Tibial nerve (tissue), 4 donors: ENCODE data around the gene FIBCD1.

Experiments
- CTCF ChIP-seq, 5 experiments: fragments of 200-600 bp in 3 of 5; fragments of 450-650 bp in 2 of 5; sonication (generic) in 3 of 5; IDR thresholded peaks; one replicate each; pipeline ENCODE4 v1.5.1; 2016 to 2019; ENCODE audit warnings: antibody characterized with exemption in 5 of 5, mild to moderate bottlenecking in 3 of 5, moderate library complexity in 2 of 5
- EP300 ChIP-seq, 2 donors: sonication (generic); formaldehyde crosslinking; IDR thresholded peaks; one replicate each; pipeline ENCODE4 v1.6.1; 2017; ENCODE audit warnings: antibody characterized with exemption in 2 of 2, mild to moderate bottlenecking in 1 of 2
- POLR2A ChIP-seq, 2 donors: fragments of 450-650 bp; IDR thresholded peaks; one replicate each; pipeline ENCODE4 v1.6.1; 2017; ENCODE audit warnings: antibody characterized with exemption in 2 of 2, mild to moderate bottlenecking in 2 of 2, moderate library complexity in 2 of 2

GRCh38 chr9:130943777-130944176, 4.7 kb upstream of the FIBCD1 start:
- TF ChIP-seq CTCF (IDR thresholded peaks at IDR 0.05): no peak
- no peak for TF ChIP-seq POLR2A (IDR thresholded peaks at IDR 0.05)
- TF ChIP-seq EP300 (IDR thresholded peaks at IDR 0.05): no peak
